Measurements from ENCODE around the gene LZTR1.
"Not testable (repeated sequence)": the region's sequence is repeated elsewhere in the genome, so short reads cannot be mapped to it uniquely, and the experiment has no call there.

The LZTR1 gene

DNA sequence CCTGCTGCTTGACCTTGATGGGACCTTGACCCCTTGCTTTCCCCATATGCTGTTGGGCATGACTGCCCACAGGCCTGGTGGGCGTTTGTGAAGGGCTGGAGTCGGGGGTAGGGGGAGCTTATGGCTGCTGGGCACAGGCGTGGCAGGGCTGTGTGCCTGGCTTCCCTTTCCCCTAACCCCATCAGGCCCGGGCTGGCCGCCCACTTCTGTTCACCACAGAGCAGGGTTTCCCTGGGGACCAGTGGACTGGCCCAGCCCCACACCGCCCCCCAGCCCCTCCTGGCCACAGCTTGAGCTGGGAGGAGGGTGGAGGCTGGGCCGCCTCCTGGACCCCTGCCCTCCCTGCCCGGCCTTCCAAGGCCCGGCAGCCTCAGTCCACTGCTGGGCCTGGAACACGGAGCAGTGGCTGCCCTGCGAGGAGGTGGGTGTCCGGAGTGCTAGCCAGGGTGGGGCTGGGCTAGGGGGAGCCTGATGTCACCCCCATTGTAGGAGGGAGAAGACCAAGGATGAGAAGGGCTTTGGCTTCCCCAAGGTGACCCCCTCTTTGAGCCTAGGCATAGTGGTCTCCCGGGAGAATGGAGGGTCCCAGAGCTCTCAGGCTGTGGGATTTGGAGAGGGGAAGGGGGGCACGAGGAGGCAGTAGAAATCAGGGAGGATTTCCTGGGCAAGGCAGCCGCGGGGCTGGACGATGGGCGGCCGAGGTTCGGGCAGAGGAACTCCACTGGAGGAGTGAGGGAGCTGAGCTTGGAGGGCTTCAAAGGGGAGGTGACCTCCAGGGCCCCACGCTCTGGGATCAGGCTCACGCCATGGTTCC, 15.0 kb upstream of the LZTR1 start, which contains the start of gene AIFM3:
AIFM3 (plus strand) TSS at position 373 of the 814 bp plus-strand sequence. CDS start 690 bp downstream, outside the sequence.
- DNase-seq = no peak

DNA sequence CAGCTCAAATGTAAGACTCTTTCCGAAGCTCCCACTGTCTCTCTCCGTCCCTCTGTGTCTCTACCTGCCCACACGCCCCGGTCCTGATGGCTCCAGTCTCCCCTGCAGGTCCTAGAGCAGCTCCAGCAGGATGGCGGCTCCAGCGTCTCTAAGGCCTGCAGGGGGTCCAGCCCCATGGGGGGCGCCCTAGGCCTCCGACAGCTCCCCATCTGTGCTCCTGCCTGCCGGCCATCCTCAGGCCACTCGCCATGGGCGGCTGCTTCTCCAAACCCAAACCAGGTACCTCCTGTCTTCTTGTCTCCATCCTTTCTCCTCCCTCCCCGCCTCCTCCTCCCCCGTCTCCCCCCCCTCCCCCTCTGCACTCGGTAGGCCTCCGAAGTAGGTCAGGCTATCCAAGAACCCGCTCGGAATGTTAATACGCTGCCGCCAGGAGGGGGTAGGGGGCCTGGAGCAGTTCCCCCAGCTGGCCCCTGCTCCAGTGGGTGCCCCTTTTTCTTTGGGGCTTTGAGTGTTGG, 14.3 kb upstream of the LZTR1 start:
- DNase-seq = no peak

DNA sequence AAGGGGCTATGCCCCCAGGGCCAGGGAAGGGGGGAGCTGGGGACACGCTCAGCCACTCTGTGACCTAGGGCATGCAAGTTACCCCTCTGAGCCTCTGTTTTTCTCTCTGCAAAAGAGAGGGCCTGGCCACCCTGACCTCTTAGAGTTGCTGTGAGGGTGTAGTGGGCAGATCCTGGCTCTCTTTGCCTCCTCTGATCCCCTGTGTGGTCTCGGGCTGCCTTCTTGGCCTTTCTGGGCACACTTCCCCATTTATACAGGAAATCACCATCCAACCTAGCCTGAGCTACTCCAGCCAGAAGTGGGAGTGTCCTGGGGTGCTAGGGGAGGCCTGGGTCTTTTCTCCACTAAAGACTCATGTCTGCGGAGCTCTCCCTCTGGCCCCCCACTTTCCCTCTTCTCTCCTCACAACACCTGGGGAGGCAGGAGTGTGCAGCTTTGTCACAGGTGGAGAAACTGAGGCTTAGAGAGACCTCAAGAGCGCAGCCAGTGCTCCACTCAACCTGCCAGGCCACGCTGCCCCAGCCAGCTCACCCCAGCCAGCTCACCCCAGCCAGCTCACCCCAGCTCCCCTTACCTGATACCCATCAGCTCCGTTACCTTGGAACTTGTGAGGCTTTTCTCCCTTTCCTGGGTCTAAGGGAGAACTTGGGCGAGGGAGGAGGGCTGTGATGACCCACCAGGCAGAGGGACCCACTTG, 13.7 kb upstream of the LZTR1 start:
- DNase-seq = no peak

DNA sequence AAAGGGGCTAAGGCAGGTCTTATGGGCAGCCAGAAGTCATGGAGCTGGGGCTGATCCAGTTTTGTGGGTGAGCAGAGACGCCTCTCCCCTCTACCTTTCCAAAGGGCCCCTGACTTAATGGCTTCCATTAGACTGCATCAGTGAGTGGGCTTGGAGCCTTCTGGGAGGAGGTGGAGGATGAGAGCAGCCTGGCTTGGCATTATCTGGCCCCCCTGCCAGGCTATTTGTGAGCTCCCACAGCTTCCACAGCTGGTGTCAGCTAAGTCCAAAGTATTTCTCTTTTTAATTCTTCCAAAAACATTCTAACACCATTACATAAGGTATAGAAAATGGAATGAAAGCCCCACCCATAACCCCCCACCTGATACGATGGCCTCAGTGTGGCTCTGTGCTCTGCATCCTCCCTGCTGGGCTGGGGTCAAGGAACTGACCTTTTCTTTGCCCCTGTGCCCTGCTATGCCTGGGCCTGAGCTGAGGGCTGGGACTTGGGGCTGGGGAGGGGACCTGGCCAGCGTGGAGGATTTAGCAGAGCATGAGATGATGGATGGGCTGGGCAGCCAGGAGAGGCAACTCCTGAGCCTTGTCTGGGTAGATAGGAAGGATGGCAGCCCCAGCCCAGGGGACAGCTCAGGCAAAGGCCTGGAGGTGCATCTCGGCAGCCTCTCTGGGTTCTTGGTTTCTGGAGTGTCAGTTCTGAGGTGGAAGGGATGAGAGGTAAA, 11.0 kb upstream of the LZTR1 start:
- no peak for DNase-seq

DNA sequence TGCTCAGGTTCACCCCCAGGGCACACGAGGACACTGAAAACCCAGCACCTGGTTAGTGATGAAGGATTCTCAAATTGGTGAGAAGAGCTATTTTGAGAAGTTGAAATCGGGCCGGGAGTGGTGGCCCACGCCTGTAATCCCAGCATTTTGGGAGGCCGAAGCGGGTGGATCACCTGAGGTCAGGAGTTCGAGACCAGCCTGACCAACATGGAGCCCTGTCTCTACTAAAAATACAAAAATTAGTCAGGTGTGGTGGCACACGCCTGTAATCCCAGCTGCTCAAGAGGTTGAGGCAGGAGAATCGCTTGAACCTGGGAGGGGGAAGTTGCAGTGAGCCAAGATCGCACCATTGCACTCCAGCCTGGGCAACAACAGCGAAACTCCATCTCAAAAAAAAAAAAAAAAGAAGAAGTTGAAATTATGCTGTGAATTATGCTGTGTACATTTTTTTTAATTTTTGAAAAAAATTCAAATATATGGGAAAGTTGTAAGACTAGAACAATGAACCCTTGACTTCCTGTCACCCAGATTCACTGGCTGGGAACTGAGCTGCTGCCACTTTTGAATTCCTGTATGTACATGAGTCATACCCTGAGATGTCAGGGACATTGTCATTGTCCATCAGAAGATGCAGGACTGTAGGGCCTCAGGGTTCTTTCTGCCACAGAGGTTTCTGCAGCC, 9.9 kb upstream of the LZTR1 start:
- not testable (repeated sequence) for DNase-seq

DNA sequence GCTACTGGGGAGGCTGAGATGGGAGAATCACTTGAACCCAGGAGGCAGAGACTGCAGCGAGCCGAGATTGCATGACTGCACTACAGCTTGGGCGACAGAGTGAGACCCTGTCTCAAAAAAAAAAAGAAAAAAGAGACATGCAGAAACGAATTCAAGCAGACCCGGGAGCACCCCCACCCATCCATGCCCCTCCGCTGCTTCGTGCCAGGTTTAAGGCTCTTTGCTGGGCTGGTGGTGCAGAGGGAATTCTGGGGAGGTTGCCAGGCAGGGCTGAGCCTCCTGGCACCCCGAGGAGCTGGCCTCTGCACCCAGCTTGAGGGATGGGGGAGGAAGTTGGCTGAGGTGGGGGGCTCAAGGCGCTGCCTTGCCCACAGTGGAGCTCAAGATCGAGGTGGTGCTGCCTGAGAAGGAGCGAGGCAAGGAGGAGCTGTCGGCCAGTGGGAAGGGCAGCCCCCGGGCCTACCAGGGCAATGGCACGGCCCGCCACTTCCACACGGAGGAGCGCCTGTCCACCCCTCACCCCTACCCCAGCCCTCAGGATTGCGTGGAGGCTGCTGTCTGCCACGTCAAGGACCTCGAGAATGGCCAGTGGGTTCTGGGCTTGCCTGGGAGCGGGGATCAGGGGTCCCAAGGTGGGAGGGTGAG, 9.0 kb upstream of the LZTR1 start:
- DNase-seq = no peak

DNA sequence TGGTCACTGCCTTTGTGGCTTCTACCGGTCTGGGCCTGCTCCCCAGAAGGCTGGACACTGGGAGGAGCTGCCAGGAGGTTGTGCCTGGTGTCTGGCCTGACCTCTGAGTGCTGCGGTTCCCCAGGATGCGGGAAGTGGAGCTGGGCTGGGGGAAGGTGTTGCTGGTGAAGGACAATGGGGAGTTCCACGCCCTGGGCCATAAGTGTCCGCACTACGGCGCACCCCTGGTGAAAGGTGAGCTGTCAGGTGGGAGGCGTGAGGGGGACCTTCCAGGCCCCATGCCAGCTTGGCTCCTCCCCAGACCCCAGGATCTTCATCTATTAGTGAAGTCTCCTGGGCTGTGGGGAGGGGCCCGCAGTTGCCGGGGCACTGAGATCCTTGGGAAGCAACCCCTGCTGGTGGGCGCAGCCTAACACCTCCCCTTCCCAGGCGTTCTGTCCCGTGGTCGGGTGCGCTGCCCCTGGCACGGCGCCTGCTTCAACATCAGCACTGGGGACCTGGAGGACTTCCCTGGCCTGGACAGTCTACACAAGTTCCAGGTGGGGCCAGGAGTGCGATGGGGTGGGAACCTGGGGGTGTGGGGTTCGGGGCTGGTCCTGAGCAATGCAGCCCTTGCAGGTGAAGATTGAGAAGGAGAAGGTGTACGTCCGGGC, 8.3 kb upstream of the LZTR1 start:
- DNase-seq = no peak

DNA sequence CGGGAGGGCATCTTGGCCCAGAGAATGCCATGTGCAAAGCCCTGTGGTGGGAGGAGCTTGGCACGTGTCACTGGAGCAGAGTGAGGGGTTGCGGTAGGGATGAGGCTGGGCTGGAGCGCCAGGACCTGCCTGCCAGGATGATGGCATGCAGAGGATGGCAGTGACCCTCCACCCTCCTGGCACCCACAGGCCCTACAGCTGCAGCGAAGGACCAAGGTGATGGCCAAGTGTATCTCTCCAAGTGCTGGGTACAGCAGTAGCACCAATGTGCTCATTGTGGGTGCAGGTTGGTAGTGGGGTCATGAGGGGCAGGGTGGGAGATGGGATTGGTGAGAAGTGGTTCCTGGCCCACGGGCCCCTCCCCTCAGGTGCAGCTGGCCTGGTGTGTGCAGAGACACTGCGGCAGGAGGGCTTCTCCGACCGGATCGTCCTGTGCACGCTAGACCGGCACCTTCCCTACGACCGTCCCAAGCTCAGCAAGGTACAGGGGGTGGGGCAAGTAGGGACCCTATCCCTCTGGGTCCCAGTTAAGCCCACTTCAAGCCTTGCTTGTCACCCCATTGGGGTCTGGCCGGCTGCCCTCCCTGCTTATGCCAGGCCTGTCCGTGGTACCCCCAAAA, 7.7 kb upstream of the LZTR1 start:
- no peak for DNase-seq

DNA sequence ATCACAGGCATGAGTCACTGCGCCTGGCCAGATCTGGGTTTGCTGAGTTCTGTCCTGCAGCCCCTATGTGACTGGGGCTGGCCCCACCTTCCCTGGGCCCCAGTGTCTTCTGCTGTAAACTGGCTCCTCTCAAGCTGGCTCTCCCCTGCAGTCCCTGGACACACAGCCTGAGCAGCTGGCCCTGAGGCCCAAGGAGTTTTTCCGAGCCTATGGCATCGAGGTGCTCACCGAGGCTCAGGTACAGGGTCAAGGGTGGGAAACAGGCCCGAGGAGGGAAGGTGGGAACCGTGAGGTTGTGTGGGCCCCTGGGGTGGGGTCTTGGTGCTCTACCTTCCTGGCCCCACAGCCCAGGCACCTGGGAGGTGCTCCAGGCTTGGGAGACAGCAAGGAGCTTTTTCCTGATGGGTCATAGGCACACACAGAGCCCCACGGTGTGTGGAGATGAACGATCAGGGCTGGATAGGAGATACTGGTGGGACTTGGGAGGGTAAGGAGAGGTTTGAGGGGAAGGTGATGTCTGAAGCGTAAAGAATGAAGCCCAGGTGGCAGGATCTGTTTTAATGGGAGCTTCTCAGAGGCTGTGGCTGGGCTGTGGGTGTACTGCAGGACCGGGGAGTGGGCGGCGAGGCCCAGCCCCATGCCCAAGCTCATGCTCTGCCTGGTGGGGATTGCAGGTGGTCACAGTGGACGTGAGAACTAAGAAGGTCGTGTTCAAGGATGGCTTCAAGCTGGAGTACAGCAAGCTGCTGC, 6.4 kb upstream of the LZTR1 start:
- DNase-seq = no peak

DNA sequence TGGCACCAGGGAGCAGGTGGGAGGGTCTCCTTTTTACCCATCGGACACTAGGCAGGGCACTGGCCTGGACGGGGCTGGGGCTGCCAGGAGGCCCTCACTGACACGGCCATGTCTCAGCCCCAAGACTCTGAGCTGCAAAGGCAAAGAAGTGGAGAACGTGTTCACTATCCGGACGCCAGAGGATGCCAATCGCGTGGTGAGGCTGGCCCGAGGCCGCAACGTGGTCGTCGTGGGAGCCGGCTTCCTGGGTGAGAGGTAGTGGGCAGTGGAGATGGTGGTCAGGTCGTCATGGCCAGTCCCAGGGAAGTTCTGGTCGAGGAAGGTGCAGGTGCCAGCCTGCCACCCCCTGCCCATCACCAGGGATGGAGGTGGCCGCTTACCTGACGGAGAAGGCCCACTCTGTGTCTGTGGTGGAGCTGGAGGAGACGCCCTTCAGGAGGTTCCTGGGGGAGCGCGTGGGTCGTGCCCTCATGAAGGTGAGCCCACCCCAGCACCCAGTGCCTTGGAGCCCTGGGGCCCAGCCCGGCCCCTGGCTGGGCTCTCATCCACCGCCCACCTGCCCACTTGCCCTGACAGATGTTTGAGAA, 5.7 kb upstream of the LZTR1 start:
- no peak for DNase-seq

DNA sequence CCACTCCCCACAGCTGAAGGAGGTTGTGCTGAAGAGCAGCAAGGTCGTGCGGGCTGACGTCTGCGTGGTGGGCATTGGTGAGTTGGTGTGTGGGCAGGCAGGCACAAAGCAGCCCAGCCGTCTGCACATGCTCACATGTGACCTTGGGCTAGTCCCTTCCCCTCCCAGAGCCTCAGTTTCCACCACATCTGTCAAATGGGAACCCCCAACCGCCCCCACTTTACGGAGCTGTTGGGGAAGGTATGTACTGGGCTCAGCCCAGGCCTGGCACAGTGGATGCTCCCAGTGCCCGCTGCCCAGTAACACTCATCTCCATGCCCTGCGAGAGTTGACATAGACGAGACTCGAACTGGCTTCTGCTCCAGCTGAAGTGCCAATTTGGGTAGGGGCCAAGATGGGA, 5.1 kb upstream of the LZTR1 start:
- no peak for DNase-seq

DNA sequence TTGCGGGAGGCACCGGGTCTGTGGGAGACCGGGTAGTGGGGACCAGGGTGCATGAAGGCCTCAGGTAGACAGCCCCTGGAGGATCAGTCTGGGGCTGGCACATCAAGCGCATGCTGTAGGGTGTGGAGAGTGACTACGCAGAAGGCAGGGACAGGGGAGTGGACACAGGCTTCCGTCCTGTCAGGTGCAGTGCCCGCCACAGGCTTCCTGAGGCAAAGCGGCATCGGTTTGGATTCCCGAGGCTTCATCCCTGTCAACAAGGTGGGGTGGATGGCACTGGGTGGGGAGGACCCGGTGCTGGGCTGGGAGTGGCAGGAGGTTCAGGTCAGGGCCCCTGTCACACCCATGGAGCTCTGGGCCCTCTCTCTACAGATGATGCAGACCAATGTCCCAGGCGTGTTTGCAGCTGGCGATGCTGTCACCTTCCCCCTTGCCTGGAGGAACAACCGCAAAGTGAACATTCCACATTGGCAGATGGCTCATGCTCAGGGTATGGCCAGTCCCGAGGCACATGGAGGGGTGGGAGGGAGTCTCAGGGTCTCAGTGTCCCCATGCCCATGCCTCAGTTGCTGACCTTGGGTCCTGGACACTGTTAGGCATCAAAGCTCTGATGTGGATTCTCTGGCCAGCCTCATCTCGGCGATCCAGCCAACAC, 4.5 kb upstream of the LZTR1 start:
- no peak for DNase-seq

DNA sequence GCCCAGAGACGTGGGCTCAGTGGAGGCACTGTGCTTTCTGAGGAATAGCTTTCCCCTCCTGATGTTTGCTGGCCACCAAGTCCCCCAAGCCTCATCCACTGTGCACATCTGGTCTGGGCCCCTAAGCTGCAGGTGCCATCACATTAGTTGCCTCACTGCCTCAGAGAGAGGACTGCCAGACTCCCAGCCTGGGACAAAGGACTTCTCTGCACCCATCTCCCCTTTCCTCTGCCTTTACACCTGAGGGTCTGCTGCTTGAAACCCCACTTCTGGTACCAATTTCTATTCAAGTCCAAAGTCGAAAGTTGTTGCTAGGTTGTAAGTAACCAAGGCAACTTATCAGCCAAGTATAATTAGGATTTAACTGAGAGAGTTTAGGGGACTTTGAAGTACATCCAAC, 3.7 kb upstream of the LZTR1 start:
- DNase-seq = no peak

DNA sequence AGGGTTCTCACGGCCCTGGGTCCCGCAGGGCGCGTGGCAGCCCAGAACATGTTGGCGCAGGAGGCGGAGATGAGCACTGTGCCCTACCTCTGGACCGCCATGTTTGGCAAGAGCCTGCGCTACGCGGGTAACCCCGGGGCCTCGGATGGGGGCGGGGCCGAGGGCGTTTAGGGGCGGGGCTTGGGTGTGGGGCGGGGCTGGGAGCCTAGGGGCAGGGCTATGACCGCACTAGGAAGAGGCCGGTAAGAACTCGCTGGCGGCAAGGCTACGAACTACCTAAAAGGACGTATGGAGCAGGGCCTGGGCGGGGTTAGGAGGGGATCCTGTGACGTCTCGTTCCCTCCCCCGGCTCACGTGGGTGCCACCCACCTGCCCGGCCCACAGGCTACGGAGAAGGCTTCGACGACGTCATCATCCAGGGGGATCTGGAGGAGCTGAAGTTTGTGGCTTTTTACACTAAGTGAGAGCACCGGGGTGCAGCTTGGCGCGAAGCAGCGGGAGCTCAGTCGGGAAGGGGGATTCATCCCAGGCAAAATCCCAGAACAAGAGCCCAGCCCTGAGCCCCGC, 2.8 kb upstream of the LZTR1 start:
- no peak for DNase-seq

DNA sequence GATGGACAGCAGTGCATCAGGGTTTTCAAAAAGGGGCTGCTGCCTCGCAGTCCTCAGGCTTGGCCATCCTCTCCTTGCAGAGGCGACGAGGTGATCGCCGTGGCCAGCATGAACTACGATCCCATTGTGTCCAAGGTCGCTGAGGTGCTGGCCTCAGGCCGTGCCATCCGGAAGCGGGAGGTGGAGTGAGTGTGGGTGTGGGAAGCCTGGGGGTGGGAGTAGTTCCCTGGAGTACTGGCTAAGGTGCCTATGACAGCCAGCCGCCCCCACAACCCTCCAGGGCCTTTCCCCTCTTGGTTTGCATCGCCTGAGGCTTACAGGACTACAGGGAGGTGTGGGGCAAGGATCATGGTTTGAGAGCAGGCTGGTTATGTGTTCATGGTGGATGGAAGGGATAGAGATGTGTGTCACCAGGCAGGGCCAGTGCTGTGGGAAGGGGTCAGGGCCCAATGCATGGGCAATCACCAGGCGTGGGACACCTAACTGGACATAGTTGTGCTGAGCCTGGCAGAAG, 2.1 kb upstream of the LZTR1 start:
- DNase-seq = no peak

DNA sequence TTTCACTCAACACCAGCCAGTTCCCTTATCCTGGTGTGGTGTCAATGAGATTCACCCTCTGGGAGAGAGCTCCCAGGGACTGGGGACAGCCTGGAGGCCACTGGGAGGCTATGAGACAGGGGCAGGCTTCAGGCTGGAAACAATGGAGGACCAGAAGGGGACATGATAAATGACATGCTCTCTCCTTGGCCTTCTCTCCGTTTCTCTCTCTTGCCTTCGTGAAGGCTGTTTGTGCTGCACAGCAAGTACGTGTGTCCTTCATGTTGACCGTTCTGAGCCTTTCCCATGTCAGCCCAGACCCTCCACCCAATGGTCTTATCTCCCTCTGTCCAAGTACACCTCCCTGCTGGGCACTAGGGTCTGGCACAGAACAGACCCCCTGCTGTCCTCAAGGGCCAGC, 1.6 kb upstream of the LZTR1 start:
- DNase-seq = no peak

DNA sequence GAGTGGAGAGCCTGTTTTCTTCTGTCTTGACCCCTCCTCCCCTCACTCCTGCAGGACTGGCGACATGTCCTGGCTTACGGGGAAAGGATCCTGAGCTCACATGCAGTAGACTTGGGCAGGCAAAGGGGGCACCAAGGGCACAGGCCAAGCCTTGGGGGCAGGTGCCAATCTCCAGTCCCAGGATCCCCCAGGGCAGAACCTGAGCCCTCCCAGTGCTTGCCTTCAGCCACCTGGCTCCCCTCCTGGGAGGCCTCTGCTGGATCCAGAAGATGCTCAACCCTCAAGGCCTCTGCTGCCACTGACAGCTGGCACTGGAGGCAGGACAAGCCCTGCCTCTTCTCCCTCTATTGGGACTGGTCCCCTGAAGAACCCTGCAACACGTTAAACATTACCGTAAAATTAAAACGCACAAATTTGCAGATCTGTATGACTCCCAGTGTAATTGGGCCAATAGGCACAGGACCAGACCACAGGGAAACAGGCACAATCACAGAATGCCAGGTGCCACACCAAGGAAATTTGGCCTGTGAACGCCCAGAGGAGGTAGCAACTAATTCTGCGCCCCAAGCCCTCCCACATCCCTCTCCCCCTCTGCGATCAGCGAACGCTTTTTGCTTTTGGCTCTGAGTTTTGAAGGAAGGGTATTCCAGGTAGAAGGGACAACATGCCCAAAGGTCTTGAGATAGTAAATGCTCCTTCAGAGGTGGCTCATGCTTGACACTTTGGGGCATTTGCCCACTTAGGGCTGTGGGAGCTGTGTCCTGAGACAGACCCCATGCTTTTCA, 967 bp upstream of the LZTR1 start:
- DNase-seq = no peak

DNA sequence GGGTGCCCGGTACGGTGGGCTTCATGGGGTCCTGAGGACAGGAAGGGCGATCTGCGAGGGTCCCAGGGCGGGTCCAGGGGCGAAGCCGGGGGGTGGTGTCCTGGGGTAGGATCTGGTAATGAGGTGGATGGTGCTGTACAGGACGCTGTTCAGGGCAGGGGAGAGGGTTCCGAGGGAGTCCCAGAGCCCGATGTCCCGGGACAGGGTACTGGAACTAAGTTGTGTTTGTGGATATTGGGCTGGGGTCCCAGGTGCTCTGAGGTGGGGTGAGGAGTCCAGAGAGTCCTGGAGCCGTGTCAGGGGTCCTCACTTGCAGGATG, 426 bp downstream of the LZTR1 start:
- no peak for DNase-seq

All from NCI-H526 treated with DMSO at 0.1 percent for 48 hours (cell line).